ENCODE data around the gene ZFTA. TPM values are rescaled to one million over a fixed set of nuclear protein-coding genes. Genes with fewer than 3 reads are reported as not detected.

The ZFTA gene
- total RNA-seq, 1 experiment from 2014 or later, result 44.7 TPM

GRCh38 chr11:63817758-63818498 lies 49.4 kb upstream of the ZFTA start:
- H3K27me3 Mint-ChIP-seq (ENCODE audit: low read depth), result no peaks in the 10 kb centered on the region
- DNase-seq (ENCODE audit: low spot score) (no peak), ATAC-seq (no peak)
- H3K36me3 Mint-ChIP-seq, result peaks cover 70% of the 10 kb centered on the region
- POLR2A ChIA-PET, result interaction anchor here (1.9 kb wide), 1 partner anchor 49 kb away, joined by 6 read pairs; the partner anchor contains the start of gene ZFTA
- no peaks in the 10 kb centered on the region for H3K9me3 Mint-ChIP-seq
- TF ChIP-seq ZNF232 (CRISPR knock-in tag; IDR thresholded peaks at IDR 0.05) (no peak), E2F1 (CRISPR knock-in tag; IDR thresholded peaks at IDR 0.05) (no peak)
- peaks cover 18% of the 10 kb centered on the region for H3K4me1 Mint-ChIP-seq
- H3K4me3 Mint-ChIP-seq, result no peak overlapping the region
- H3K27ac Mint-ChIP-seq, result no peak overlapping the region; the same call in 1 of the 2 replicates
- CTCF ChIA-PET, result no interaction called here

DNA sequence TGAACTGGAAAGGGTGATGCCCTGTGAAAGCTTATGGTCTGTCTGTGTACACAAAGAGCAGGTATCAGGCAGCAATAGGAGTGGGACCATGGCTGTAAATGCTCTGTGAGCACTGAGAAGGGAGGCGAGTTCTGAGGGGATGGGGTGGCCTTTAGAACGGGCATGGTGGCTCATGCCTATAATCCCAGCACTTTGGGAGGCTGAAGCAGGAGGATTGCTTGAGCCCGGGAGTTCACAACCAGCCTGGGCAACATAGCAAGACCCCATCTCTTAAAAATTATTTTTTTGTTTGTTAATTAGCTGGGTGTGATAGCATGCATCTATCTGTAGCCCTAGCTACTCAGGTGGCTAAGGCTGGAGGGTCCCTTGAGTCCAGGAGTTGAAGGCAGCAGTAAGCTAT lies 48.2 kb upstream of the ZFTA start:
- Mint-ChIP-seq H3K36me3 (peaks cover 59% of the 10 kb centered on the region), H3K4me3 (no peak overlapping the region), H3K4me1 (peaks cover 27% of the 10 kb centered on the region), H3K27me3 (ENCODE audit: low read depth) (peaks cover 10% of the 10 kb centered on the region), H3K27ac (no peak overlapping the region), H3K9me3 (no peaks in the 10 kb centered on the region)
- POLR2A ChIA-PET, result interaction anchor here (0.9 kb wide), 1 partner anchor 94 kb away, joined by 3 read pairs; no protein-coding TSS in a partner anchor
- ATAC-seq (no peak), DNase-seq (ENCODE audit: low spot score) (no peak)
- CTCF ChIA-PET, result no interaction called here
- peak; percentile 89 for TF ChIP-seq ZNF121 (CRISPR knock-in tag; IDR thresholded peaks at IDR 0.05)
- TF ChIP-seq, protein P1, sequence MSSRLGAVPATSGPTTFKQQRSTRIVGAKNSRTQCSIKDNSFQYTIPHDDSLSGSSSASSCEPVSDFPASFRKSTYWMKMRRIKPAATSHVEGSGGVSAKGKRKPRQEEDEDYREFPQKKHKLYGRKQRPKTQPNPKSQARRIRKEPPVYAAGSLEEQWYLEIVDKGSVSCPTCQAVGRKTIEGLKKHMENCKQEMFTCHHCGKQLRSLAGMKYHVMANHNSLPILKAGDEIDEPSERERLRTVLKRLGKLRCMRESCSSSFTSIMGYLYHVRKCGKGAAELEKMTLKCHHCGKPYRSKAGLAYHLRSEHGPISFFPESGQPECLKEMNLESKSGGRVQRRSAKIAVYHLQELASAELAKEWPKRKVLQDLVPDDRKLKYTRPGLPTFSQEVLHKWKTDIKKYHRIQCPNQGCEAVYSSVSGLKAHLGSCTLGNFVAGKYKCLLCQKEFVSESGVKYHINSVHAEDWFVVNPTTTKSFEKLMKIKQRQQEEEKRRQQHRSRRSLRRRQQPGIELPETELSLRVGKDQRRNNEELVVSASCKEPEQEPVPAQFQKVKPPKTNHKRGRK (CRISPR knock-in tag; IDR thresholded peaks at IDR 0.05; ENCODE audit: borderline replicate concordance), result no peak

DNA sequence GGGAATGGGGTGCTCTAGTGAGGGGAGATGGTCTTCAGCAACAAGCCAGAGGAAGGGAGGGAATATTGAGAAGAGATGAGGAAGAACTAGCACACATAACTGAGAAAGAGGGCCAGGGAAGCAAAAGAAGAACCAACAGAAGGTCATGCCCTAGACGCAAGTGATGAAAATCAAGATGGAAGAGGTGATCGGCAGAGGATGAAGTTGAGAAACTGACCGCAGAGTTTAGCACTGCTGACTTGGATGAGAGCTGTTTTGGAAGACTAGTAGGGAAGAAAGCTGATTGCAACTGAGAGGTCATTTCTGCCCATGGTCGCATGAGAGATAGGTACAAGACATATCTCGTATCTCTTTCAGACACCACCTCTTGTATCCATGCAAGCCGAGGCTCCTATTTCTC lies 47.6 kb upstream of the ZFTA start:
- H3K27ac Mint-ChIP-seq, result no peak overlapping the region
- ATAC-seq (no peak), DNase-seq (ENCODE audit: low spot score) (no peak)
- CTCF ChIA-PET, result no interaction called here
- no peak overlapping the region for H3K4me3 Mint-ChIP-seq
- TF ChIP-seq TEAD4 (CRISPR knock-in tag; IDR thresholded peaks at IDR 0.05) (no peak), RELA (CRISPR knock-in tag; IDR thresholded peaks at IDR 0.05; ENCODE audit: borderline replicate concordance) (no peak), ZNF263 (CRISPR knock-in tag; IDR thresholded peaks at IDR 0.05; ENCODE audit: low read depth) (no peak), HMGA2 (CRISPR knock-in tag; IDR thresholded peaks at IDR 0.05) (no peak), NFATC4 (CRISPR knock-in tag; IDR thresholded peaks at IDR 0.05) (no peak)
- H3K27me3 Mint-ChIP-seq (ENCODE audit: low read depth), result peaks cover 15% of the 10 kb centered on the region
- H3K4me1 Mint-ChIP-seq, result peaks cover 32% of the 10 kb centered on the region
- H3K9me3 Mint-ChIP-seq, result no peaks in the 10 kb centered on the region
- peaks cover 54% of the 10 kb centered on the region for H3K36me3 Mint-ChIP-seq
- POLR2A ChIA-PET, result interaction anchor here (0.9 kb wide), 1 partner anchor 95 kb away, joined by 3 read pairs; no protein-coding TSS in a partner anchor

GRCh38 chr11:63814383-63814736 lies 45.8 kb upstream of the ZFTA start:
- TF ChIP-seq CREM (CRISPR knock-in tag; IDR thresholded peaks at IDR 0.05), result no peak
- no peak for TF ChIP-seq ZBTB43 (CRISPR knock-in tag; IDR thresholded peaks at IDR 0.05)
- no peak for TF ChIP-seq NFE2L1 (CRISPR knock-in tag; IDR thresholded peaks at IDR 0.05)
- TF ChIP-seq PRRX2 (CRISPR knock-in tag; IDR thresholded peaks at IDR 0.05), result no peak
- TF ChIP-seq HMGA2 (CRISPR knock-in tag; IDR thresholded peaks at IDR 0.05), result no peak
- TF ChIP-seq NFYB (CRISPR knock-in tag; conservative IDR thresholded peaks at IDR 0.05; ENCODE audit: low read depth), result no peak
- TF ChIP-seq MXD4 (CRISPR knock-in tag; IDR thresholded peaks at IDR 0.05; ENCODE audit: borderline replicate concordance), result no peak
- DNase-seq (ENCODE audit: low spot score) (no peak), ATAC-seq (peak; percentile 6; the same call in 1 of the 2 replicates)
- CTCF ChIA-PET, result interaction anchor here (0.7 to 1.5 kb wide), 4 partner anchors 16 to 131 kb away, joined by 3 to 6 read pairs (median 3); partner anchors contain the start of gene ZFTA
- H3K4me3 Mint-ChIP-seq, result peak overlapping the region; percentile 89
- no peaks in the 10 kb centered on the region for H3K9me3 Mint-ChIP-seq
- H3K27ac Mint-ChIP-seq, result peak overlapping the region; percentile 73
- H3K36me3 Mint-ChIP-seq, result peaks cover 38% of the 10 kb centered on the region
- peaks cover 32% of the 10 kb centered on the region for H3K4me1 Mint-ChIP-seq
- POLR2A ChIA-PET, result interaction anchor here (0.6 to 1.0 kb wide), 5 partner anchors 22 to 1001 kb away, joined by 3 to 7 read pairs (median 3); partner anchors contain the start of gene ZFTA
- peaks cover 15% of the 10 kb centered on the region for H3K27me3 Mint-ChIP-seq (ENCODE audit: low read depth)
